ENCODE results near the gene BACE2. TPM values are rescaled to one million over a fixed set of nuclear protein-coding genes. Genes with fewer than 3 reads are reported as not detected.

Gene BACE2
- total RNA-seq, 2 donors from 2014 or later: 9.1 to 16.7 TPM

DNA sequence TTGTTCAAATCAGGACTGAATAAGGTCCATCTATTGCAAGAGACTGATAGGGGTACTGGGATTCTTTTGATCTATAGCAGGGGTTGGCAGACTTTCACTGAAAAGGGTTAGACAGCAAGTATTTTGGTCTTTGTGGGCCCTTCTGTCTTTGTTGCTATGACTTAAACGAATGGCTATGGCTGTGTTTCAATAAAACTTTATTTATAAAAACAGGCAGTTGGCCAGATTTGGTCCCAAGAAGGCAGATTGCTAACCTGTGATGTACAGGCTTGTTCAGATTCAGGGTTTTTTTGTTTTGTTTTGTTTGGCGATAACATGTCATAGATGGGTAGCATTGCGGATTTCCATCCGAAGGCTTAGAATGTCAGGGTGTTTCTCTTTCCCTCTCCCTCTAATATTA lies 3.9 kb upstream of the BACE2 start:
- Histone ChIP-seq H3K27me3 (ENCODE audit: control insufficient read depth, insufficient read depth, low read length, poor library complexity, severe bottlenecking) (peaks cover 29% of the 10 kb centered on the region), H3K27ac (ENCODE audit: low read depth, low read length) (no peak overlapping the region), H3K4me3 (ENCODE audit: low read length) (no peak overlapping the region), H3K9ac (ENCODE audit: extremely low read depth, low read length, poor library complexity, severe bottlenecking) (no peak overlapping the region), H3K4me1 (ENCODE audit: control insufficient read depth, insufficient read depth, low read length) (no peaks in the 10 kb centered on the region), H3K36me3 (ENCODE audit: control insufficient read depth, insufficient read depth, low read length) (no peaks in the 10 kb centered on the region), H3K9me3 (ENCODE audit: control insufficient read depth, low read length) (peaks cover under 1% of the 10 kb centered on the region)
- H3K9me3 Mint-ChIP-seq: no peaks in the 10 kb centered on the region
- peaks cover 3% of the 10 kb centered on the region for H3K4me1 Mint-ChIP-seq
- TF ChIP-seq, protein P1, sequence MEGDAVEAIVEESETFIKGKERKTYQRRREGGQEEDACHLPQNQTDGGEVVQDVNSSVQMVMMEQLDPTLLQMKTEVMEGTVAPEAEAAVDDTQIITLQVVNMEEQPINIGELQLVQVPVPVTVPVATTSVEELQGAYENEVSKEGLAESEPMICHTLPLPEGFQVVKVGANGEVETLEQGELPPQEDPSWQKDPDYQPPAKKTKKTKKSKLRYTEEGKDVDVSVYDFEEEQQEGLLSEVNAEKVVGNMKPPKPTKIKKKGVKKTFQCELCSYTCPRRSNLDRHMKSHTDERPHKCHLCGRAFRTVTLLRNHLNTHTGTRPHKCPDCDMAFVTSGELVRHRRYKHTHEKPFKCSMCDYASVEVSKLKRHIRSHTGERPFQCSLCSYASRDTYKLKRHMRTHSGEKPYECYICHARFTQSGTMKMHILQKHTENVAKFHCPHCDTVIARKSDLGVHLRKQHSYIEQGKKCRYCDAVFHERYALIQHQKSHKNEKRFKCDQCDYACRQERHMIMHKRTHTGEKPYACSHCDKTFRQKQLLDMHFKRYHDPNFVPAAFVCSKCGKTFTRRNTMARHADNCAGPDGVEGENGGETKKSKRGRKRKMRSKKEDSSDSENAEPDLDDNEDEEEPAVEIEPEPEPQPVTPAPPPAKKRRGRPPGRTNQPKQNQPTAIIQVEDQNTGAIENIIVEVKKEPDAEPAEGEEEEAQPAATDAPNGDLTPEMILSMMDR (conservative IDR thresholded peaks at IDR 0.05): no peak
- H3K27ac Mint-ChIP-seq: no peak overlapping the region
- H3K27me3 Mint-ChIP-seq (ENCODE audit: insufficient read depth): peaks cover 36% of the 10 kb centered on the region
- no peak for DNase-seq
- WGBS, 2 experiments (ENCODE audit: insufficient coverage in 1 of 2, insufficient read length in 1 of 2): 96 to 100% methylated on average over 2 to 4 of the region's 4 CpGs
- H3K4me3 Mint-ChIP-seq: no peak overlapping the region
- H3K36me3 Mint-ChIP-seq (ENCODE audit: low read depth): no peaks in the 10 kb centered on the region

DNA sequence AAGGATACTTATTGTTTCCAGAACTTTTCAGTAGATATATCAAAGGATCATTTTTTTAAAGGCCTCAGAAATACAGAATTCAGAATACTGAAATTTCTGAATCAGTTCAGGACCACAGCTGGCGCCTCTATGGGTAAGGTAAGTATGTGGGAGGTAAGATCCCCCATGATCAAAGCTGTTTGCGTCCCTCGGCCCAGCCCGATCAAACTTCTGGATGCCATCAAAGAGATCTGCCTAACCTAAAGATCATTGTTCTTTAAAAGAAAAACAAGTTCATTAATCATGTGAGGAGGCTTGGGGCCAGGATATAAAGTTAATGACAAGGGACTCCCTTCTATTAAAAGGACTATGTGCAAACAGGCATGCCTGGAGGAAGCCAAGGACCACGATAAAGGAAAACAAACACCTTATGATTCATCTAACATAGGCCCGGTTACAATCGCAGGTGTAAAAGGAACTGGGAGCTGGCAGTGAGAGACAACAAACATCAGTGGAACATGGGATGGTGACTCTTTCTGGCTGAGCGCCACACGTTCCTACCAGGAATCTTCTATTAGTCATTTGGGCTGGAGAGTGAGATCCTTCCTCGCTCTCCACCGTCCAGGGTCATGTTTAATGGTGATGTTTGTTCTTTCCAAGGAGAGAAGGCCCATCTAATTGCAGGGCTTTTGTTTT lies 2.8 kb upstream of the BACE2 start:
- H3K27ac ChIP-seq (ENCODE audit: low read depth, low read length): no peak overlapping the region
- Mint-ChIP-seq H3K27ac (no peak overlapping the region), H3K4me1 (peaks cover 9% of the 10 kb centered on the region), H3K4me3 (no peak overlapping the region), H3K36me3 (ENCODE audit: low read depth) (no peaks in the 10 kb centered on the region), H3K27me3 (ENCODE audit: insufficient read depth) (peaks cover 45% of the 10 kb centered on the region), H3K9me3 (no peaks in the 10 kb centered on the region)
- no peaks in the 10 kb centered on the region for H3K36me3 ChIP-seq (ENCODE audit: control insufficient read depth, insufficient read depth, low read length)
- 91 to 95% methylated on average over 4 to 11 of the region's 11 CpGs for WGBS, 2 experiments (ENCODE audit: insufficient coverage in 1 of 2, insufficient read length in 1 of 2)
- no peaks in the 10 kb centered on the region for H3K4me1 ChIP-seq (ENCODE audit: control insufficient read depth, insufficient read depth, low read length)
- H3K9ac ChIP-seq (ENCODE audit: extremely low read depth, low read length, poor library complexity, severe bottlenecking): no peak overlapping the region
- TF ChIP-seq, protein P1 (conservative IDR thresholded peaks at IDR 0.05): no peak
- H3K9me3 ChIP-seq (ENCODE audit: control insufficient read depth, low read length): no peaks in the 10 kb centered on the region
- H3K27me3 ChIP-seq (ENCODE audit: control insufficient read depth, insufficient read depth, low read length, poor library complexity, severe bottlenecking): peaks cover 40% of the 10 kb centered on the region
- peak; percentile 26 for DNase-seq
- no peak overlapping the region for H3K4me3 ChIP-seq (ENCODE audit: low read length)

DNA sequence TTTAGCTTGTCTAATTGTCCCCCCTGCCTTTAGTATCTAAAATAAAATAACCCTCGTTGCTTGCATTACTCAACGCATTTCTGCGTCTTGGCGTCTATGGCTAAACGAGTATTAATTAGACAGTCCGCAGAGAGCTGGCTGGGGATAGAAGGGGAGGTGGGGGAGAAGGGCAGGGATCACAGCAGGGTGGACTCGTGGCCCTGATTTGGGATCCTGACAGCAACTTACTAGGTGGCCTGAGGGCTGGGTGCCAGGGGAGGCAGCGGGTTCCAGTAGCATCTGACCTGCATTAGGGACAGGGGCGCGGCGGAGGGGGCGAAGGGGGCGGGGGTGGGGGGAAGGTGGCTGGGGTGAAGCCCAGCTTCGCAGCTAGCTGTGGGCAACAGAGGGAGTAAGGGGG lies 1.1 kb upstream of the BACE2 start:
- Histone ChIP-seq H3K27ac (ENCODE audit: low read depth, low read length) (no peak overlapping the region), H3K36me3 (ENCODE audit: control insufficient read depth, insufficient read depth, low read length) (no peaks in the 10 kb centered on the region), H3K9me3 (ENCODE audit: control insufficient read depth, low read length) (no peaks in the 10 kb centered on the region), H3K4me3 (ENCODE audit: low read length) (no peak overlapping the region), H3K27me3 (ENCODE audit: control insufficient read depth, insufficient read depth, low read length, poor library complexity, severe bottlenecking) (peaks cover 40% of the 10 kb centered on the region), H3K4me1 (ENCODE audit: control insufficient read depth, insufficient read depth, low read length) (no peaks in the 10 kb centered on the region), H3K9ac (ENCODE audit: extremely low read depth, low read length, poor library complexity, severe bottlenecking) (no peak overlapping the region)
- Mint-ChIP-seq H3K4me1 (peaks cover 13% of the 10 kb centered on the region), H3K27ac (no peak overlapping the region), H3K36me3 (ENCODE audit: low read depth) (no peaks in the 10 kb centered on the region), H3K9me3 (no peaks in the 10 kb centered on the region), H3K4me3 (peak overlapping the region; percentile 62), H3K27me3 (ENCODE audit: insufficient read depth) (peaks cover 40% of the 10 kb centered on the region)
- DNase-seq: no peak
- TF ChIP-seq, protein P1 (conservative IDR thresholded peaks at IDR 0.05): no peak
- WGBS, 2 experiments (ENCODE audit: insufficient coverage in 1 of 2, insufficient read length in 1 of 2): 17 to 49% methylated on average over 2 to 7 of the region's 14 CpGs

Measured in endodermal cell (in vitro differentiated cells).